Fibroblast of lung (primary cell): Measurements from ENCODE around the gene CD2AP.

Experiments used
- EZH2 ChIP-seq: IDR thresholded peaks from 2 replicates; pipeline ENCODE4 v1.5.1; 2012; ENCODE audit warnings: low read length, control low read depth, mild to moderate bottlenecking; ENCODE audit errors: missing control alignments
- TF ChIP-seq, protein P1 (sequence below), 2 donors: IDR thresholded peaks in 1 of 2; conservative IDR thresholded peaks in 1 of 2; 1 replicate in 1 of 2; 2 replicates in 1 of 2; pipeline ENCODE4 v1.5.1; 2011 to 2012; ENCODE audit warnings: low read length in 2 of 2, control low read depth in 1 of 2, inconsistent platforms in 1 of 2, low read depth in 1 of 2, mild to moderate bottlenecking in 1 of 2

GRCh38 chr6:47428746-47429664 lies 48.6 kb upstream of the CD2AP start:
- TF ChIP-seq, protein P1, sequence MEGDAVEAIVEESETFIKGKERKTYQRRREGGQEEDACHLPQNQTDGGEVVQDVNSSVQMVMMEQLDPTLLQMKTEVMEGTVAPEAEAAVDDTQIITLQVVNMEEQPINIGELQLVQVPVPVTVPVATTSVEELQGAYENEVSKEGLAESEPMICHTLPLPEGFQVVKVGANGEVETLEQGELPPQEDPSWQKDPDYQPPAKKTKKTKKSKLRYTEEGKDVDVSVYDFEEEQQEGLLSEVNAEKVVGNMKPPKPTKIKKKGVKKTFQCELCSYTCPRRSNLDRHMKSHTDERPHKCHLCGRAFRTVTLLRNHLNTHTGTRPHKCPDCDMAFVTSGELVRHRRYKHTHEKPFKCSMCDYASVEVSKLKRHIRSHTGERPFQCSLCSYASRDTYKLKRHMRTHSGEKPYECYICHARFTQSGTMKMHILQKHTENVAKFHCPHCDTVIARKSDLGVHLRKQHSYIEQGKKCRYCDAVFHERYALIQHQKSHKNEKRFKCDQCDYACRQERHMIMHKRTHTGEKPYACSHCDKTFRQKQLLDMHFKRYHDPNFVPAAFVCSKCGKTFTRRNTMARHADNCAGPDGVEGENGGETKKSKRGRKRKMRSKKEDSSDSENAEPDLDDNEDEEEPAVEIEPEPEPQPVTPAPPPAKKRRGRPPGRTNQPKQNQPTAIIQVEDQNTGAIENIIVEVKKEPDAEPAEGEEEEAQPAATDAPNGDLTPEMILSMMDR (conservative IDR thresholded peaks at IDR 0.05 in 1 of 2, IDR thresholded peaks at IDR 0.05 in 1 of 2; ENCODE audit: low read depth in 1 of 2, low read length in 2 of 2), result no peak
- no peak for TF ChIP-seq EZH2
